ENCODE results near the gene MRPL10.

Gene MRPL10

DNA sequence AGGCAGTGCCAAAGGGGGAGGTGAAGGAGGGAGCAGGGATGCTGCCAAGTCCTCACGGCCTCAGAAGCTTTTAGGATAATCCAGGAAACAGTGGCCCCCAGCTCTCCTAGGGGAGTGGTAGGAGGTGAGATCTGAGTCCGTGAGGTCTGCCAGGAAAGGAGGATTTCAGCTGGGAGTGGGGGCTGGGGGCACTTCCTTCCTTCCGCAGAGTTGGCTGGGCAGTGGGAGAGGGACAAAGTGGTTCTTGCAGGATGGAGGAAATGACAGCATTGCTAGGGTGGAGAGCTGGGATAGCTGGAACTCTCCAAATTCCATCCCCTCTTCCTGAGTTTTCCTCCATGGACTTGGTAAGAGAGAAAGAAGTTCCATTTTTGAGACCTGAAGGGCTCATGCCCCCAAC is 24.4 kb upstream of the MRPL10 start:
- no peak for ATAC-seq
- TF ChIP-seq ARNTL (CRISPR knock-in tag; IDR thresholded peaks at IDR 0.05; ENCODE audit: borderline replicate concordance, low read depth) (no peak), ZNF70 (CRISPR knock-in tag; IDR thresholded peaks at IDR 0.05) (no peak), ZC3H10 (CRISPR knock-in tag; IDR thresholded peaks at IDR 0.05) (no peak), OSR1 (CRISPR knock-in tag; IDR thresholded peaks at IDR 0.05) (no peak), ZNF565 (CRISPR knock-in tag; conservative IDR thresholded peaks at IDR 0.05; ENCODE audit: low read depth) (no peak), SNAI2 (CRISPR knock-in tag; IDR thresholded peaks at IDR 0.05) (no peak), CSDC2 (CRISPR knock-in tag; IDR thresholded peaks at IDR 0.05) (no peak)
- TF ChIP-seq, protein P1, sequence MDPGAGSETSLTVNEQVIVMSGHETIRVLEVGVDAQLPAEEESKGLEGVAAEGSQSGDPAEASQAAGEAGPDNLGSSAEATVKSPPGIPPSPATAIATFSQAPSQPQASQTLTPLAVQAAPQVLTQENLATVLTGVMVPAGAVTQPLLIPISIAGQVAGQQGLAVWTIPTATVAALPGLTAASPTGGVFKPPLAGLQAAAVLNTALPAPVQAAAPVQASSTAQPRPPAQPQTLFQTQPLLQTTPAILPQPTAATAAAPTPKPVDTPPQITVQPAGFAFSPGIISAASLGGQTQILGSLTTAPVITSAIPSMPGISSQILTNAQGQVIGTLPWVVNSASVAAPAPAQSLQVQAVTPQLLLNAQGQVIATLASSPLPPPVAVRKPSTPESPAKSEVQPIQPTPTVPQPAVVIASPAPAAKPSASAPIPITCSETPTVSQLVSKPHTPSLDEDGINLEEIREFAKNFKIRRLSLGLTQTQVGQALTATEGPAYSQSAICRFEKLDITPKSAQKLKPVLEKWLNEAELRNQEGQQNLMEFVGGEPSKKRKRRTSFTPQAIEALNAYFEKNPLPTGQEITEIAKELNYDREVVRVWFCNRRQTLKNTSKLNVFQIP (CRISPR knock-in tag; IDR thresholded peaks at IDR 0.05; ENCODE audit: borderline replicate concordance, low read depth), result no peak

DNA sequence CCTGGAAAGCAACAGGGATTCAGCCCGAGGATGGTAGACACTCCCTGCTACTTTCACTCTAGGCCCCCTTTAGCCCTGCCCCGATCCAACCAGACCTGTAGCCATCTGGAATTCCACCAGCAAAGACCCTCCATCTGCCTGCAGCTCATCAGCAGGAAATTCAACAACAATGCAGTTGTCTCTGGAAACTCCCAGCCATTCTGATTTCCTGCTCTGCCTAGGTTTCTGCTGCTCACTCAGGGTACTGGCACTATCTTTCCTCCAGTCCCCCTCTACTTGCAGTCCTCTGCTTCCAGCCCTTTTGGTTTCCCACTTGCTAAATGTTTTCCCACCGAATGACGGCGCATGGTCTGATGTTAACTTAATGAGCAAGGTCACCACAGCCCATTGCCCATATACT is 22.3 kb upstream of the MRPL10 start:
- ATAC-seq, result no peak
- TF ChIP-seq GLIS3 (CRISPR knock-in tag; IDR thresholded peaks at IDR 0.05) (no peak), ZFP30 (CRISPR knock-in tag; IDR thresholded peaks at IDR 0.05) (no peak), ZNF565 (CRISPR knock-in tag; conservative IDR thresholded peaks at IDR 0.05; ENCODE audit: low read depth) (no peak), PPARA (CRISPR knock-in tag; IDR thresholded peaks at IDR 0.05; ENCODE audit: borderline replicate concordance) (no peak), RARB (CRISPR knock-in tag; IDR thresholded peaks at IDR 0.05) (no peak), ZNF70 (CRISPR knock-in tag; IDR thresholded peaks at IDR 0.05) (no peak), ARNTL (CRISPR knock-in tag; IDR thresholded peaks at IDR 0.05; ENCODE audit: borderline replicate concordance, low read depth) (no peak), ESRRG (CRISPR knock-in tag; IDR thresholded peaks at IDR 0.05) (no peak), ZFP3 (CRISPR knock-in tag; IDR thresholded peaks at IDR 0.05) (no peak), TOX (CRISPR knock-in tag; IDR thresholded peaks at IDR 0.05; ENCODE audit: borderline replicate concordance) (no peak), ZC3H10 (CRISPR knock-in tag; IDR thresholded peaks at IDR 0.05) (no peak), CSDC2 (CRISPR knock-in tag; IDR thresholded peaks at IDR 0.05) (no peak), SNAI2 (CRISPR knock-in tag; IDR thresholded peaks at IDR 0.05) (no peak), TCF4 (CRISPR knock-in tag; IDR thresholded peaks at IDR 0.05; ENCODE audit: borderline replicate concordance) (no peak), ISL1 (CRISPR knock-in tag; IDR thresholded peaks at IDR 0.05) (no peak)
- TF ChIP-seq, protein P2, sequence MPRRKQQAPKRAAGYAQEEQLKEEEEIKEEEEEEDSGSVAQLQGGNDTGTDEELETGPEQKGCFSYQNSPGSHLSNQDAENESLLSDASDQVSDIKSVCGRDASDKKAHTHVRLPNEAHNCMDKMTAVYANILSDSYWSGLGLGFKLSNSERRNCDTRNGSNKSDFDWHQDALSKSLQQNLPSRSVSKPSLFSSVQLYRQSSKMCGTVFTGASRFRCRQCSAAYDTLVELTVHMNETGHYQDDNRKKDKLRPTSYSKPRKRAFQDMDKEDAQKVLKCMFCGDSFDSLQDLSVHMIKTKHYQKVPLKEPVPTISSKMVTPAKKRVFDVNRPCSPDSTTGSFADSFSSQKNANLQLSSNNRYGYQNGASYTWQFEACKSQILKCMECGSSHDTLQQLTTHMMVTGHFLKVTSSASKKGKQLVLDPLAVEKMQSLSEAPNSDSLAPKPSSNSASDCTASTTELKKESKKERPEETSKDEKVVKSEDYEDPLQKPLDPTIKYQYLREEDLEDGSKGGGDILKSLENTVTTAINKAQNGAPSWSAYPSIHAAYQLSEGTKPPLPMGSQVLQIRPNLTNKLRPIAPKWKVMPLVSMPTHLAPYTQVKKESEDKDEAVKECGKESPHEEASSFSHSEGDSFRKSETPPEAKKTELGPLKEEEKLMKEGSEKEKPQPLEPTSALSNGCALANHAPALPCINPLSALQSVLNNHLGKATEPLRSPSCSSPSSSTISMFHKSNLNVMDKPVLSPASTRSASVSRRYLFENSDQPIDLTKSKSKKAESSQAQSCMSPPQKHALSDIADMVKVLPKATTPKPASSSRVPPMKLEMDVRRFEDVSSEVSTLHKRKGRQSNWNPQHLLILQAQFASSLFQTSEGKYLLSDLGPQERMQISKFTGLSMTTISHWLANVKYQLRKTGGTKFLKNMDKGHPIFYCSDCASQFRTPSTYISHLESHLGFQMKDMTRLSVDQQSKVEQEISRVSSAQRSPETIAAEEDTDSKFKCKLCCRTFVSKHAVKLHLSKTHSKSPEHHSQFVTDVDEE (CRISPR knock-in tag; IDR thresholded peaks at IDR 0.05), result no peak
- TF ChIP-seq, protein P3, sequence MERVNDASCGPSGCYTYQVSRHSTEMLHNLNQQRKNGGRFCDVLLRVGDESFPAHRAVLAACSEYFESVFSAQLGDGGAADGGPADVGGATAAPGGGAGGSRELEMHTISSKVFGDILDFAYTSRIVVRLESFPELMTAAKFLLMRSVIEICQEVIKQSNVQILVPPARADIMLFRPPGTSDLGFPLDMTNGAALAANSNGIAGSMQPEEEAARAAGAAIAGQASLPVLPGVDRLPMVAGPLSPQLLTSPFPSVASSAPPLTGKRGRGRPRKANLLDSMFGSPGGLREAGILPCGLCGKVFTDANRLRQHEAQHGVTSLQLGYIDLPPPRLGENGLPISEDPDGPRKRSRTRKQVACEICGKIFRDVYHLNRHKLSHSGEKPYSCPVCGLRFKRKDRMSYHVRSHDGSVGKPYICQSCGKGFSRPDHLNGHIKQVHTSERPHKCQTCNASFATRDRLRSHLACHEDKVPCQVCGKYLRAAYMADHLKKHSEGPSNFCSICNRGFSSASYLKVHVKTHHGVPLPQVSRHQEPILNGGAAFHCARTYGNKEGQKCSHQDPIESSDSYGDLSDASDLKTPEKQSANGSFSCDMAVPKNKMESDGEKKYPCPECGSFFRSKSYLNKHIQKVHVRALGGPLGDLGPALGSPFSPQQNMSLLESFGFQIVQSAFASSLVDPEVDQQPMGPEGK (CRISPR knock-in tag; IDR thresholded peaks at IDR 0.05; ENCODE audit: borderline replicate concordance), result no peak
- TF ChIP-seq, protein P4, sequence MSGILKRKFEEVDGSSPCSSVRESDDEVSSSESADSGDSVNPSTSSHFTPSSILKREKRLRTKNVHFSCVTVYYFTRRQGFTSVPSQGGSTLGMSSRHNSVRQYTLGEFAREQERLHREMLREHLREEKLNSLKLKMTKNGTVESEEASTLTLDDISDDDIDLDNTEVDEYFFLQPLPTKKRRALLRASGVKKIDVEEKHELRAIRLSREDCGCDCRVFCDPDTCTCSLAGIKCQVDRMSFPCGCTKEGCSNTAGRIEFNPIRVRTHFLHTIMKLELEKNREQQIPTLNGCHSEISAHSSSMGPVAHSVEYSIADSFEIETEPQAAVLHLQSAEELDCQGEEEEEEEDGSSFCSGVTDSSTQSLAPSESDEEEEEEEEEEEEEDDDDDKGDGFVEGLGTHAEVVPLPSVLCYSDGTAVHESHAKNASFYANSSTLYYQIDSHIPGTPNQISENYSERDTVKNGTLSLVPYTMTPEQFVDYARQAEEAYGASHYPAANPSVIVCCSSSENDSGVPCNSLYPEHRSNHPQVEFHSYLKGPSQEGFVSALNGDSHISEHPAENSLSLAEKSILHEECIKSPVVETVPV (CRISPR knock-in tag; IDR thresholded peaks at IDR 0.05), result no peak
- TF ChIP-seq, protein P5, sequence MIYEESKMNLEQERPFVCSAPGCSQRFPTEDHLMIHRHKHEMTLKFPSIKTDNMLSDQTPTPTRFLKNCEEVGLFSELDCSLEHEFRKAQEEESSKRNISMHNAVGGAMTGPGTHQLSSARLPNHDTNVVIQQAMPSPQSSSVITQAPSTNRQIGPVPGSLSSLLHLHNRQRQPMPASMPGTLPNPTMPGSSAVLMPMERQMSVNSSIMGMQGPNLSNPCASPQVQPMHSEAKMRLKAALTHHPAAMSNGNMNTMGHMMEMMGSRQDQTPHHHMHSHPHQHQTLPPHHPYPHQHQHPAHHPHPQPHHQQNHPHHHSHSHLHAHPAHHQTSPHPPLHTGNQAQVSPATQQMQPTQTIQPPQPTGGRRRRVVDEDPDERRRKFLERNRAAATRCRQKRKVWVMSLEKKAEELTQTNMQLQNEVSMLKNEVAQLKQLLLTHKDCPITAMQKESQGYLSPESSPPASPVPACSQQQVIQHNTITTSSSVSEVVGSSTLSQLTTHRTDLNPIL (CRISPR knock-in tag; IDR thresholded peaks at IDR 0.05; ENCODE audit: low read depth), result no peak
- TF ChIP-seq, protein P1 (CRISPR knock-in tag; IDR thresholded peaks at IDR 0.05; ENCODE audit: borderline replicate concordance, low read depth), result no peak
